GM13977 (cell line): Measurements from ENCODE around the gene MAPK11.

ENCODE experiments used
- DNase-seq: peaks from one replicate; pipeline ENCODE4 v3.0.0; 2012; ENCODE audit warnings: low spot score
- in situ Hi-C: fragments of 300-500 bp; cut with MboI; formaldehyde crosslinking; loops from one replicate; pipeline ENCODE4 v1.12.0; 2022; ENCODE audit warnings: low sequenced_read_pairs, low pct_unique_long_range_greater_than_20kb, mixed read lengths, inconsistent platforms; ENCODE audit not compliant: unreplicated experiment
- TF ChIP-seq, protein P1 (sequence below): IDR thresholded peaks from 2 replicates; pipeline ENCODE4 v1.5.1; 2012; ENCODE audit warnings: mild to moderate bottlenecking, control low read depth; ENCODE audit not compliant: insufficient read depth; ENCODE audit errors: extremely low read depth, missing control alignments

Gene MAPK11

DNA sequence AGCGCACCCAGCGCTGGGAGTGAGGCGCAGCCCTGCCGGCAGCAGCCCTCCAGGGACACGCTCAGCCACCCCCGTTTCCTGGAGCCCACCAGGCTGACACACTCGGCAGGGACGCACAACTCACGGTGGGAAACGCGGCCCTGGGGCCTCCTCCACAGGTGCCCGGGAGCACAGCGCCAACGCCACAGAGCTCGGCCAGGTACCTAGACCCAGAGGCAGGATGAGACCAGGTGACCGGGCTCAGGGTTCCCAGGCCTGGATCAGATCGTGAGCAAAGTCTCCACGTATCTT, 43.4 kb downstream of the MAPK11 start:
- TF ChIP-seq, protein P1, sequence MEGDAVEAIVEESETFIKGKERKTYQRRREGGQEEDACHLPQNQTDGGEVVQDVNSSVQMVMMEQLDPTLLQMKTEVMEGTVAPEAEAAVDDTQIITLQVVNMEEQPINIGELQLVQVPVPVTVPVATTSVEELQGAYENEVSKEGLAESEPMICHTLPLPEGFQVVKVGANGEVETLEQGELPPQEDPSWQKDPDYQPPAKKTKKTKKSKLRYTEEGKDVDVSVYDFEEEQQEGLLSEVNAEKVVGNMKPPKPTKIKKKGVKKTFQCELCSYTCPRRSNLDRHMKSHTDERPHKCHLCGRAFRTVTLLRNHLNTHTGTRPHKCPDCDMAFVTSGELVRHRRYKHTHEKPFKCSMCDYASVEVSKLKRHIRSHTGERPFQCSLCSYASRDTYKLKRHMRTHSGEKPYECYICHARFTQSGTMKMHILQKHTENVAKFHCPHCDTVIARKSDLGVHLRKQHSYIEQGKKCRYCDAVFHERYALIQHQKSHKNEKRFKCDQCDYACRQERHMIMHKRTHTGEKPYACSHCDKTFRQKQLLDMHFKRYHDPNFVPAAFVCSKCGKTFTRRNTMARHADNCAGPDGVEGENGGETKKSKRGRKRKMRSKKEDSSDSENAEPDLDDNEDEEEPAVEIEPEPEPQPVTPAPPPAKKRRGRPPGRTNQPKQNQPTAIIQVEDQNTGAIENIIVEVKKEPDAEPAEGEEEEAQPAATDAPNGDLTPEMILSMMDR, result no peak
- in situ Hi-C loops, result no loop called here
- no peak for DNase-seq

DNA sequence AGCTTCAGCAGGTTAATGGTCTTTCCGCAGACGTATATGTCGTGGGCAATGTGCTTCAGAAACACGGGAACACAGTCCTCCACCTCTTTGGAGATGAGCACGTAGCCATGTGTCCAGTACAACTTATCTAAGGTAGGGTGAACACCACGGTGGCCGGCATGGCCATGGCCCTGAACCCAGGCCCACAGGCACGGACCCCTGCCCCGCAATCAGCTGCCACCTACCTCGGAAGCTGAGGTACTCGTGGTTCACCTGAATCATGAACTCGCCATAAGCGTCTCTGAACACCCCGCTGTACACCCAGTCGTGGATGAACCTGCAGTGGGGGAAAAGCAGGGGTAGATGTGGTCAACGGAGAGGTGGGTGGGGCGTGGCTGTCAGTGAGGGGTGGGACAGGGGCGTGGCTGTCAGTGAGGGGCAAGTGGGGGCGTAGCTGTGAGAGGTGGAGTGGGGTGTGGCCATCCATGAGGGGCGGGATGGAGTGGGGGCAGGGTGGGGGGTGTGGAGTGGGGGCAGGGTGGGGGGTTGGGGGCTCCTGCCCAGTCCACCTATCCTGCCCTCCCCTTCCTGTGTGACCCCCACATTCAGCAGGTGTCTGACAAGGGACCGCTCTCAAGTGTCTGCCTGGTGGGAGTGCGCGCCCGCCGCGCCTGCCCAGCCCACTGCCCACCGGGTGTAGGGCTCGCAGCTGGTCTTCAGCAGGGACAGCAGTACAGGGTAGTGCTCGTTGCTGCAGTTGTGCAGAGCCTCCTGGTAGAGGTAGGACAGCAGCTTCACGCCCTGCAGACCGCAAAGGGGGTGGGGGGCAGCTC, 43.9 kb downstream of the MAPK11 start:
- in situ Hi-C loops, result no loop called here
- no peak for DNase-seq
- TF ChIP-seq, protein P1, result no peak

DNA sequence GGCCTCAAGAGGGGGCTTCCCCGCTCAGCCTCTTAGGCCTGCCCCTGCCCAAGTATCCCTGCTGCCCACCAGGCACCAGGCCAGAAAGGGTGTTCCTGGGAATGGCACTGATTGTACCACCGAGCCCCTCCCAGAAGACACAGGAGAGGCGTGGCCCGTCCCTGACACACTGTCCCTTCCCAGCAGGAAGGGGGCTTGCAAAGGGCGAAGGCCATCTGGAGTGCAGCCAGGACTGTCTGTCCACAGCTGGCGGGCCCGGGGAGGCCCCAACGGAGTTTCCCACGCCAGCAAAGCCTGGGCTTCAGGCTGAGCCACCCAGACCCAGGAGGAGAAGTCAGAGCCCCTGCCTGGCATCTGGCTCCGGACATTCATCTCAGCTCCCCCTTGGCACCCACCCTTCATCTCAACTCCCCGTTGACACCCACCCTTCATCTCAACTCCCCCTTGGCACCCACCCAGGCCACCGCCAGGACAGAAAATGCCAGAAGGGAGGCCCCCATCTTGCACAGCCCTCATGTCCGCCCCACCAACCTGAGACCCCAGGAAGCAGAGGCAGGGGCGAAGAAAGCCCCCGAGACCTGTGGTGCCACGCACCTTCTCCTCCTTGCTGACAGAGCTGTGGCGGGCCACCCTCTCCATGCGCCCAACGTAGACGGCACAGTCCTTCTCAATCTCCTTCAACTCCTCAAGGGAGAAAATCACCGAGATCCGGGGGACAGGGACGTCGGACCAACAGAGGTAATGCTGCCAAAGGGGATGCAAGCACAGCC, 44.8 kb downstream of the MAPK11 start:
- TF ChIP-seq, protein P1, result no peak
- DNase-seq, result no peak
- in situ Hi-C loops, result no loop called here

DNA sequence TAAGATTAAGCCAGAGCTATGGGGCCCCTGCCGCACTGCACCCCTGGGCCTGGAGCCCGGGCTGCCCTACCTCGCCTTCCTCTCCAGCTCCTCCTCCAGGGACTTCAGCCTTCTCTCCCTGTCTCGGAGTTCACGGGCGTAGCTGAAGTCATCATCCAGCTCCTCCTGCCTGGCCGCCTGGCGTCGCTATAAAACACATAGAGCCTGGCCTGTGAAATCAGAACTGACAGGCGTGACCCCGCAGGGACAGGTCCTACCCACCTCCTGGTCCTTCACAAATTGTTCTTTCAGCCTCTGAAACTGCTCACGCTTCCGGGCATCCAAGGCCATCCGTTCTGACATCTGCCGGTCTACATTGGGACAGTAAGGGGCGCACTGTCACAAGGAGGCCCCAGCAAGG, 46.1 kb downstream of the MAPK11 start:
- TF ChIP-seq, protein P1, result no peak
- in situ Hi-C loops, result no loop called here
- no peak for DNase-seq

DNA sequence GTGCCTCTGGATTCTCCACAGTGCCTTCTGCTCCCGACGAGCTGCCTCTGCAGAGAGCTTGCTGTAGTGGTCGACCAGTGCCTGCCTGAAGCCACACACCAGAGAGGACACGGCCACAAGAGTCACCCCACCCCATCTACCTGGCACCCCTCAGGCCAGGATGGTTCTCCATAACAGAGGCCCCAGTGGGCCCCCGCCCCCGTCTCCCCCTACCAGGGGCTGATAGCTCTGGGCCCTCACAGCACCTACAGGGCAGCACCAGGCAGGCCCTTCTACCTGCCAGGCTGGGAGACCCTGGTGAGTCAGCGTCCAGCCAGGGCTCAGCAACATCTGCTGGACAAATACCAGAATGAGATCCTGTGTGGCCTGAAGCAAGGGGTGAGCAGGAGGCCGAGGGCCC, 47.7 kb downstream of the MAPK11 start:
- in situ Hi-C loops, result no loop called here
- TF ChIP-seq, protein P1, result no peak
- DNase-seq, result no peak

DNA sequence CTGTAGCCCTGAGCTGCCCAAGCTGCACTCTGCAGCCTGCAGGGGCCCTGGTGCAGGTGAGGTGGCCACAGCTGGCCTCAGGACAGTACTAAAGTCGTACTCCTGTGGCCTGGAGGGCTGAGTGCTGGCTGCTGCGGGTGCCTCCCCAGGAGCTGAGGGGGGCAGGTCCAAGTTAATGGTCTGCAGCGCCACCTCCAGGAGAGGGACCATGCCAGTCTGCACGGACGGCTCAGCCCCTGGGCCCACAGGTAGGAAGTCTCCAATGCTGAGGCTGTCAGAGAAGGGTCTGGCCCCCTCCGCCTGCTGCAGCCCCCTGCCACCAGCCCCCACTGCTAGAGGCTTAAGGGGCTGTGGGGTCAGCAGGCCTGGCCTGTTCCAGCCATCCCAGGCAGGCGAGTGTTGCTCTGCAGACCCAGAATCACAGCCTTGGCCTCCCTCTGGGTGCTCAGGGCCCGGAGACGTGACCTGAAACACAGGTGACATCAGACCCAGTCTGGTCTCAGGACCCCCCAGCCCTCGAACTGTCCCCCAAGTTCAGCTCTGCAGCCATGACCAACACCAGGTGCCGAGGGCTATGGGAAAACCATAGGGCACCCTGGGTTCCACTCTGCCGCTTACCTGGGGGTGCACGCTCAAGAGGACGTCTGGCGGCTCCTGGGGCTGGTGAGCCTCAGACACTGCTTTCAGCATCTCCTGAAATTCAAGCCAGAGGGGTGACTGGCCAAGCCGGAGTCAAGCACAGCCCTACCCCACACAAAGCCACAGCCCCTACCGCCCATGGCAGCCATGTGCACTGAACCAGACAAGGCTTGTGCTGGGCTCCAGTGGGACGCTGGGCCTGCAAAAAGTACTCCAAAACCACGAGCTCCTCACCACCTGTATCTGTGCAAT, 48.5 kb downstream of the MAPK11 start:
- DNase-seq, result no peak
- in situ Hi-C loops, result no loop called here
- TF ChIP-seq, protein P1, result peak; percentile 33
